ENCODE data around the gene PRDM16.

Gene PRDM16

DNA sequence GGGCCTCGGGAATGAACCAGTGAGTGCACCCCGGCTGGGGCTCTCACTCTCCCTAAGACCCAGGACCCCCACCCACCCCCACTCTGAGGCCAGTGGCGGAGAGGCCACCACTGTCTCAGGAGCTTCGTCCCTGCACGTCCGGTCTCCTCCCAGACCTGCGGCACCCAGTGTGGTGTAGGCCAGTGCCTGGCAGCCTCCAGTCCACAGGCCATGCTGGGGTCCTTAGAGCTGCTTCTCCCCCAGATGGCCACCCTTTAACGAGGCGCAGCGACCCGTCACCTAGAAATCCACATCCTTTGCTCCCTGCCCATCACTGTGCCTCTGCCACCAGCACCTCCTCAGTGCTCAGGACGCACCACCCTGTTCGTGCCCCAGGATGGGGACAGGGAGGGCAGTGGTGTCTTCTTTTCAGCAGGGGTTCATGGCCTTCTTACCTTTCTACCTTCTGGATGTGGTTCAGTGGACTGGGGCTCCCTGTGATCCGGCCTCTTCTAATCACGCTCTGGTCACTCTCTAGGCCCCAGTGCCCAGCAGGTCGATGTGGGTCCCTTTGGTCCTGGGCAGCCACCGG, 253.5 kb downstream of the PRDM16 start:
- no peaks in the 10 kb centered on the region for H3K27me3 ChIP-seq (ENCODE audit: insufficient read depth, low read length)
- H3K9ac ChIP-seq (ENCODE audit: low read depth, low read length): no peak overlapping the region
- no peaks in the 10 kb centered on the region for H3K4me1 ChIP-seq (ENCODE audit: insufficient read depth, low read length)
- no peaks in the 10 kb centered on the region for H3K9me3 ChIP-seq (ENCODE audit: insufficient read depth, low read depth, low read length)
- no peak overlapping the region for H3K27ac ChIP-seq (ENCODE audit: low read depth, low read length)
- no peaks in the 10 kb centered on the region for H3K36me3 ChIP-seq (ENCODE audit: insufficient read depth, low read length)
- 94% methylated on average over 17 of the region's 17 CpGs for WGBS
- H3K4me3 ChIP-seq (ENCODE audit: low read length): no peak overlapping the region

DNA sequence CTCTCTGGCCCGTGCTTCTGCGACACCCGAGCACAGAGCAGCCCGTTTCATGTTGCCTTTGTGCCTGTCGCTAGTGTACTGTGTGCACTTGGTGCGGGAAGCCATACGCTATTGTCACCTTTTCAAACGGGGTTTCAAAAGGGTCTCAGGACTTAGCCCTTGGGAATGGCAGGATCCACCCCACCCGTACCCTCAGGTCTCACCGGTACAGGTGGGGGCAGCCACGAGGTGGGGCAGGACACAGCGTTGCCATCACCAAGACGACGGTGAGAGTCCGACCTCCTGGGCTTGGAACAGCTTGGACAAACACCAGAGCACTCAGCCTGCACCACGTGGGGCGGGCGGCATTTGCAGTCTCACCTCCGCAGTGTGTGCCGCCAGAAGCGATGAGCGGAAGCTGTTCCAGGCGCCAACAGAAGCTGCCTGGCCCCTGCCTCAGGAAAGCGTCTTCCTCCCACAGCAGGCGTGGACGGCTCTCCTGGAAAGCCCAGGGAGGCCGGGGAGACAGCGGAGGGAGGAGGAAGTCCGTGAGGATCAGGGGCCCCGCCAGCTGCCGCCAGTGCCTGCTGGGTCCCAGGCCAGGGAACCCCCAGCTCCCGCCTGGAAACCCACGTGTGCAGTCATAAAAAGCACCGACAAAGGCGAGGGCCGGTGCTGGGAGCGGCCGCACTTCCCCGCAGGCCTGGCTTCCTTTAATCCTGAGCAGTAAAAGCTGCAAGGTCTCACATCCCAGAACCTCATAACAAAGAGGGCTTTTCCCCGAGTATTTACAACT, 254.2 kb downstream of the PRDM16 start:
- Histone ChIP-seq H3K9me3 (ENCODE audit: insufficient read depth, low read depth, low read length) (no peaks in the 10 kb centered on the region), H3K36me3 (ENCODE audit: insufficient read depth, low read length) (no peaks in the 10 kb centered on the region), H3K9ac (ENCODE audit: low read depth, low read length) (no peak overlapping the region), H3K27me3 (ENCODE audit: insufficient read depth, low read length) (no peaks in the 10 kb centered on the region), H3K4me1 (ENCODE audit: insufficient read depth, low read length) (no peaks in the 10 kb centered on the region), H3K27ac (ENCODE audit: low read depth, low read length) (no peak overlapping the region), H3K4me3 (ENCODE audit: low read length) (no peak overlapping the region)
- WGBS: 85% methylated on average over 40 of the region's 40 CpGs

DNA sequence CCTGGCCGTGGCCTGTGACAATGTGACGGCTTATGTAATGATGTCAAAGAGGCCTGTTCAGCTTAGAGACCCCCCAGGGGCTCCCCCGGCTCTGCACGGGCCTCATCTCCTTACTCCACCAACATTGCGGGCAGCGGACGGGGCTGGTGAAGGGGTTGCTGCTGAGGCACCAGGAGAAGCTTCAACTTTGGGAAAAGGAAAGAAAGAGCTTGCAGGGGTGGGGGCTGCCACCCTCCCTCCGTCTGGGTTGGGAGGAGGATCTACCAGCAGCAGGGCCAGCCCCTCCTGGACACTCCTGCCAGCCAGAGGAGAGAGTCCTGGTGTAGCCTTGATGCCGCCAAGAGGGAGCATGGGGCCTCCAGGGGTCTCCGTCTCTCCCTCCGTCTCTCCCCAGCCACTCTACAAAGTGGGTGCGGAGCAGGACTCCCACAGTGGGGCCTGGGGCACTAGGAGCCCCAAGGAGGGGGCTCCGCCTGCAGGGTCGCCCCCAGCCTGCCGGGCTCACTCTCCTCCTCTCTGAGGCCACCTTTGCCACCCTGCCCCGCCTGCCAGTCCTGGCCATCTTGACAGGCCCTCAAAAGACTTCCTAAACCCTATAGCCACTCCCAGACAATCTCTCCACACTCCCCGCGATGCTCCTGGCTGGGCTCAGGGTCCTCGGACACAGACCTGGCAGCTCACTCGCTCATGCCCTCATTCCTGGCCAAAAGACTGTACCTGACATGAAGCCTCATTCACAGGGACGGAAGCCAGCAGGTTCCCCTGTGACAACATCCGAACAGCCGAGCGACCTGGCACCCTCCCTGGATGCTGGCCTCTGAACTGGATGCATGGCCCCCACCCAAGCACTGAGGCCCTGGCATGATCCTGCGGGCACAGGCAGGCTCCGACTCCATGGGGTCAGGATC, 255.0 kb downstream of the PRDM16 start:
- Histone ChIP-seq H3K9me3 (ENCODE audit: insufficient read depth, low read depth, low read length) (no peaks in the 10 kb centered on the region), H3K4me3 (ENCODE audit: low read length) (no peak overlapping the region), H3K36me3 (ENCODE audit: insufficient read depth, low read length) (no peaks in the 10 kb centered on the region), H3K27ac (ENCODE audit: low read depth, low read length) (no peak overlapping the region), H3K9ac (ENCODE audit: low read depth, low read length) (no peak overlapping the region), H3K27me3 (ENCODE audit: insufficient read depth, low read length) (no peaks in the 10 kb centered on the region), H3K4me1 (ENCODE audit: insufficient read depth, low read length) (no peaks in the 10 kb centered on the region)
- 89% methylated on average over 26 of the region's 26 CpGs for WGBS

DNA sequence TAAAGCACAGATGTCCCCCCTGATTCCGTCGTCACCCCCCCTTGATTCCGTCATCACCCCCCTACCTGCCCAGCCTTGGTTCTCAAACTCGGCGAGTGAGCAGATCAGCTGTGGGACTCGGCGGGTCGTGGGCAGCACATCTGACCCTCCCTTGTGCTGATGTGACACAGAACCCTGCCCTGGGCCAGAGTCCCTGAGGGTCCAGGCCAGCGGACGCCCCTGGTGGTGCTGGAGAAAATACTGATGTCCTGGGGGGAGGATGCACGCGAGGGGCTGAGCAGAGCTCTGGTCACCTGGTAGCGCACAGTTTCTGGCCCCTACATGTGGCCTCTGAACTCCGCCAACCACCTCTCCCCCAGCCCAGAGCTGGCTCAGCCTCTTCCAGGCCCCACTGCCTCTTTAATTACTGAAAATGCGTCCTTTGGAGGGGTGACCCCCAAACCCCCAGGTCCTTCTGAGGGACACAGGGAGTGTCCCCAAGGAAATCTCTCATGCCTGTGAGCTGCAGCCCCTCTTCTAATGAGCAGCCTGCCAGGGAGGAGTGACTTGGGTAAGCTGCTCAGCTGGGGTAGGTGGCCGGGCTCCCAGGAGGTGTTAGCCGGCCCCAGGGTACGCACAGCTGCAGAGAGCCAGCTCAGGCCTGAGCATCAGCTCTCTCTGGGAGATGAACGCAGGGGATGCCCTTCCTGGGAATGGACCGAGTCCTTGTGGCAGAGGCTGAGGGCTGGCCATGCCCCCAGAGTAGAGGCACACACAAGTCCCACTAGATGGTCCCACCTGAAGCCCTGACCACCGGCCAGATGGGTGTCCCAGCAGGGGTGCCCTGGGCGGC, 255.9 kb downstream of the PRDM16 start:
- Histone ChIP-seq H3K4me1 (ENCODE audit: insufficient read depth, low read length) (no peaks in the 10 kb centered on the region), H3K36me3 (ENCODE audit: insufficient read depth, low read length) (no peaks in the 10 kb centered on the region), H3K4me3 (ENCODE audit: low read length) (no peak overlapping the region), H3K9me3 (ENCODE audit: insufficient read depth, low read depth, low read length) (no peaks in the 10 kb centered on the region), H3K27me3 (ENCODE audit: insufficient read depth, low read length) (no peaks in the 10 kb centered on the region), H3K9ac (ENCODE audit: low read depth, low read length) (no peak overlapping the region), H3K27ac (ENCODE audit: low read depth, low read length) (no peak overlapping the region)
- WGBS: 95% methylated on average over 22 of the region's 22 CpGs

DNA sequence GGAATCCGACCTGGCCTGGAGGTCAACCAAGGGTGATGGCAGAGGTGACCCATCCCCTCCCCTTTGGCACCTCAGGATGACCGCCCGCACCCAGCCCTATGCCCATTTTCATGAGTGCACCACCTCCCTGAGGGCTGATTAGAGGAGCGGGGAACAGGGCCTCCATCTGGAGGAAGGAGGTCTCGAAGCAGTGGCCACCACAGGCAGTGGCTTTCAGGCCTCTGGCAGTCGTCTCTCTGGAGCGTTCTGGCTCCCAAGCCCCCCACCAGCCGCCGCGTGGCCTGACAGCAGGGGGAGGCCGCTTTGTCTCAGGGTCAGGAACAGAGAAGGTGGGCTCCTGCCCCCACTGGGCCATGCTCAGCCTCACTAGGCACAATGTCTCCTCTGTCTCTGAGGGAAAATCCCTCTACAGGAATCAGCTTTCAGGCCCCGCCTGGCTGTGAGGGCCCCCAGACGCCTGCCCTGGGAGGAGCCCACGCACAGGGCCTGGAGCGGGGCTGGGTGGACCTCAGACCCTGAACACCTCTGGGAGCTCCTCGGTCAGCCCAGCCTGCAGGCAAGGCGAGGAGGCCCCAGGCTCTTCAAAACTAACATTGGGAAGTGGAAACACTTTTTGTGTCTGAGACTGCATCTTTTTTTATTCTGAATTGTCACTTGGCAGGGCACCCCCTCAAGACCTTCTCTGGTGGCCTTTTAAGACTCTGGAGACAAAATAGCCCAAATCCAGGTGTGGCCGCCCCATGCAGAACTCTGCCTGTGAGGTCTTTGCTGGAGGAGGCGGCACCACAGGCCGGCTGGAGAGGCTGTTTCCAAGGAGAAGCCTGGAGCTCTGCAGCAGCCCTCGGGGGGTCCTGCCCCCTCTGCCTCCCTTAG, 257.7 kb downstream of the PRDM16 start:
- Histone ChIP-seq H3K4me3 (ENCODE audit: low read length) (no peak overlapping the region), H3K4me1 (ENCODE audit: insufficient read depth, low read length) (no peaks in the 10 kb centered on the region), H3K9ac (ENCODE audit: low read depth, low read length) (no peak overlapping the region), H3K9me3 (ENCODE audit: insufficient read depth, low read depth, low read length) (no peaks in the 10 kb centered on the region), H3K27me3 (ENCODE audit: insufficient read depth, low read length) (no peaks in the 10 kb centered on the region), H3K27ac (ENCODE audit: low read depth, low read length) (no peak overlapping the region), H3K36me3 (ENCODE audit: insufficient read depth, low read length) (no peaks in the 10 kb centered on the region)
- 88% methylated on average over 21 of the region's 21 CpGs for WGBS

DNA sequence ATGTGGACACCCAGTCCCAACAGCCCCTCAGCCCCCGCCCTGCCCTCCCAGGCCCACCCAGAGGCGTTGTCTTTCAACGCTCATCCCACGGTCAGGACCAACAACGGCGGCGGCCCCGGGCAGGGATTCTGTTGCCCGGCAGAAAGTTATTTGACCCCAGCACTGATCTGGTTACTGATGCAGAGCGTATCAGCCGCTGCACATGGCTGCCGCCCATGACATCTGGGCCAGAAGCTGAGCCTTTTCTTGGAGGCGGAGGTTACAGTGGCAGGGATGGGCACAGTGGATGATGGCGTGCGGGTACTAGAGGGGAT, 258.3 kb downstream of the PRDM16 start:
- no peak overlapping the region for H3K27ac ChIP-seq (ENCODE audit: low read depth, low read length)

DNA sequence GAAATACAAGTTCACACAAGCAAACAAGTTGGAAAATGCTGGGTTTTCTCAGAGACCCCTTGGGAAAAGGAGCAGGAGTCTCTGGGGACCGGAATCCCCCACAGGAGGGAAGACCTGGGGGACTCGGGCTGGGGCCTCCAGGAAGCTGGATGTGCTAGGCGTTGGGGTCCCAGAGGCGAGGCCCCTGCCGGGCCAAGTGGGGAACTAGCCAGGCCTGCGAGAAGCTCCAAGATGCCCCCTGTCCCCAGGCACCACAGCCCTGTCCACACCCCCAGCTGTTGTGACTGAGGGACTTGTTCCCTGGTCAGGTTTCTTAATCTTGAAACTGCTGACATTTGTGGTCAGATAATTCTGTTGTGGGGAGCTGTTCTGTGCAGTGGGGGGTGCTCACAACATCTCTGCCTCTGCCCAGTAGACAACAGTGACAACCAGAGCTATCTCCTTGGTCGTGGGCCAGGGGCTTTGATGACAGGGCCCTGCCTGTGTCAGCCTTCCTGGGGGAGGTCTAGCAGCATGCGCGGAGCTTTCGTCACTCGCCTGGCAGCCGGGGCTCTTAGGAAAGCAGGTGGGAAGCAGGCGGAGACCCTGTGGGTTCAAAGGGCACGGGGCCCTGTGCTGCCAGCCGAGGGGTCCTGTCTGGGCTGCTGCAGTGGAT, 259.1 kb downstream of the PRDM16 start:
- H3K4me1 ChIP-seq (ENCODE audit: insufficient read depth, low read length): no peaks in the 10 kb centered on the region
- no peak overlapping the region for H3K27ac ChIP-seq (ENCODE audit: low read depth, low read length)
- H3K9ac ChIP-seq (ENCODE audit: low read depth, low read length): no peak overlapping the region
- H3K27me3 ChIP-seq (ENCODE audit: insufficient read depth, low read length): no peaks in the 10 kb centered on the region
- 92% methylated on average over 15 of the region's 15 CpGs for WGBS
- no peak overlapping the region for H3K4me3 ChIP-seq (ENCODE audit: low read length)
- no peaks in the 10 kb centered on the region for H3K36me3 ChIP-seq (ENCODE audit: insufficient read depth, low read length)
- H3K9me3 ChIP-seq (ENCODE audit: insufficient read depth, low read depth, low read length): no peaks in the 10 kb centered on the region

More for the DNA sequence above, 258.3 kb downstream of the PRDM16 start:
- H3K4me3 ChIP-seq (ENCODE audit: low read length): no peak overlapping the region
- H3K36me3 ChIP-seq (ENCODE audit: insufficient read depth, low read length): no peaks in the 10 kb centered on the region
- no peak overlapping the region for H3K9ac ChIP-seq (ENCODE audit: low read depth, low read length)
- no peaks in the 10 kb centered on the region for H3K9me3 ChIP-seq (ENCODE audit: insufficient read depth, low read depth, low read length)
- H3K27me3 ChIP-seq (ENCODE audit: insufficient read depth, low read length): no peaks in the 10 kb centered on the region
- no peaks in the 10 kb centered on the region for H3K4me1 ChIP-seq (ENCODE audit: insufficient read depth, low read length)
- WGBS: 91% methylated on average over 15 of the region's 15 CpGs

DNA sequence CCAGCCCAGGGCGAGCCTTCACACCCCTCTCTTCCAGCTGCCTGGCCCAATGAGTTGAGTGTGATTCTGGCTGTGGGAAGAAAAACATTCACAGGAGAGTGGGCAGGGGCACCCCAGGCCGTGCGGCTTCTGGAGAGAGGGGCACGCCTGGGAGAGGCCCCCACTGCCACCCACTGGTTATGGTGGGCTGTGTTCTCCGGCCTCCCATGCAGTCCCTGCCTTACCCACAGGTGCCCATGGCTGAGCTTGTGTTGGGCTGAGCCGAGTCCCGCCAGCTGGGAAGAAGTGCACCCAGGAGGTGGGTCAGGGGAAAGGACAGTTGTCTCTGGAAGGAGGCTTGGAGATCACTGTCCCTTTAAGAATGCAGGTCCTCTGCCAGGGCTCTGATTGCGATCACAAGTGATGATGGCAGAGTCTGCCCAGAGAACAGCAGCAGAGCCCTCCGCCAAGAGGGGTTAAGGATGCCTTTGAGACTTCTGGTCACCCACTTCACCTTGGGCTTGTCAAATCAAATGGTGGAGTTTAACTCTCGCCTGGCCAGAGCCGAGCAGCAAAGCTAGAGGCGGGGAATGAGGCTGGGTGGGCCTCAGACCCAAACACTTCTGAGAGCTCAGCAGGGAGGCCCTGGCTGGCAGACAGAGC, 260.8 kb downstream of the PRDM16 start:
- Histone ChIP-seq H3K4me1 (ENCODE audit: insufficient read depth, low read length) (no peaks in the 10 kb centered on the region), H3K9ac (ENCODE audit: low read depth, low read length) (no peak overlapping the region), H3K27me3 (ENCODE audit: insufficient read depth, low read length) (no peaks in the 10 kb centered on the region), H3K36me3 (ENCODE audit: insufficient read depth, low read length) (no peaks in the 10 kb centered on the region), H3K9me3 (ENCODE audit: insufficient read depth, low read depth, low read length) (no peaks in the 10 kb centered on the region), H3K4me3 (ENCODE audit: low read length) (no peak overlapping the region), H3K27ac (ENCODE audit: low read depth, low read length) (no peak overlapping the region)
- WGBS: 87% methylated on average over 11 of the region's 12 CpGs

DNA sequence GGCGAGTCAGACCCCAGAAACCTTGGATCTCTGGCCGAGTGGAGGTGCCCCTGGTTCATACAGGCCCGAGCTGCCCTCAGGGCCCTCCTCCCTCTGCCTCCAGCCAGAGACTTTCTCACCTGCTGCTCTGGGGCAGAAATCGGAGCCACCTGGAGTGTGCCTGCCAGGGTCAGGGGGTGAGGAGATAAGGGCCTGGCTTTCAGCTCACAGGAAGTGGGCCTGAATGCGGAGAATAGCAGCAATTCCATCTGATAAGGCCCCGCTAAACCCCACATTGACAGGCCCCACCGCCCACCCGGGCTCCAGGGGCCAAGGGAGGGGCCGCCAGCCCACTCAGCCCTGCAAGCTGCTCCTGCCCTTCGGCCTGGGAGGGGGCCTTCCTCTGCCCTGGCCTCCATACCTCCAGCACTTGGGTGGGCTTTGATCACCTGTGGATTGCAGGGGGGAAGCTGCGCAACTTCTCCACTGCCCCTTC, 261.8 kb downstream of the PRDM16 start:
- H3K27ac ChIP-seq (ENCODE audit: low read depth, low read length): no peak overlapping the region
- H3K27me3 ChIP-seq (ENCODE audit: insufficient read depth, low read length): no peaks in the 10 kb centered on the region
- no peaks in the 10 kb centered on the region for H3K4me1 ChIP-seq (ENCODE audit: insufficient read depth, low read length)
- WGBS: 68% methylated on average over 11 of the region's 11 CpGs
- H3K9me3 ChIP-seq (ENCODE audit: insufficient read depth, low read depth, low read length): no peaks in the 10 kb centered on the region
- no peak overlapping the region for H3K4me3 ChIP-seq (ENCODE audit: low read length)
- no peak overlapping the region for H3K9ac ChIP-seq (ENCODE audit: low read depth, low read length)
- no peaks in the 10 kb centered on the region for H3K36me3 ChIP-seq (ENCODE audit: insufficient read depth, low read length)

Measured in HUES64 (cell line).